D341Med (cell line): ENCODE data around the gene WNT9A.
A peak's percentile ranks its signal among the peaks of the same experiment; 100 is the strongest.

ENCODE experiments used
- DNase-seq: peaks from one replicate; pipeline ENCODE4 v3.0.0; 2012; ENCODE audit warnings: low spot score

Gene WNT9A

DNA sequence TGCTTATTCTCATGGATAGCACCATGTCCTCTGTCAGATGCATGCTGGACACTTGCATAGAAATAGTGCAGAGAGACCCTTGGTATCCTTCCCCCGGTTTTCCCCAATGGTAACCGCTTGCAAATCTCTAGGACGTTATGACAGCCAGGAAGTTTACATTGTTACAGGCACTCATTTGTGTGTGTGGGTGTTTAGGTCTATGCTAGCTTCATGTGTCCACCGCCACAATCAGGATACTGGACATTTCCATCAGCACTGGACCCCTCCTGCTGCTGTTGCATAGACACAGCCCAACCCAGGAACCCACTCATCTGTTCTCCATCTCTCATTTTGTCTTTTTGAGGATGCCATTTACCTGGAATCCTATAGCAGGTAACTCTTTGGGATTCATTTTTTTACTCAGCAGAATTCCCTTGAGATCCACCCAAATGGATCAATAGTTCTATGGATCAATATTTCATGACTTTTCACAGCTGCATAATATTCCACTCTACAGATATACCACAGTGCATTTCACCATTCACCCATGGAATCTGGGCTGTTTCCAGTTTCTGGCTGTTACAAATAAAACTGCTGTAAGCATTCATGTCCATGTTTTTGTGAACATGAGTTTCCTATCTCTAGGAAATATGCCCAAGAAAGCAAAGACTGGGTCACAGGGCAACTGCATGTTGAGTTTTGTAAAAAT is 6.6 kb upstream of the WNT9A start:
- DNase-seq = no peak

DNA sequence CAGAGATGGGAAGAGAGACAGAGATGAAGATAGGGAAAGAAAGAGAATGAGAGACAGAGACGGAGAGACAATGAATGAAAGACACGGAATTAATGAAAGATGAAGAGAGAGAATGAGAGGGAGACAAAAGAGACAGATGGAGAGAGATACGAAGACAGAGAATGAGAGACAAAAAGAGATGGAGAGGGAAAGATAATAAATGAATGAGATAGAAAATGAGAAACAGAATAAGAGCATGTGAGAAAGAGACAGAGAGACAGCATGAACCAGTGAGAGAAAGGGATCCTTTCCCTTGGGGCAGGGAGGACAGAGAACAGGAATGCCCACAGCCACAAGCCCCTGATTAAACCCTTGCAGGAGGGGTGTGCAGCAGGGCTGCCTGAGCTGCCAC is 5.3 kb upstream of the WNT9A start:
- DNase-seq = no peak

GRCh38 chr1:227952374-227953021 is 4.8 kb upstream of the WNT9A start:
- DNase-seq = no peak

DNA sequence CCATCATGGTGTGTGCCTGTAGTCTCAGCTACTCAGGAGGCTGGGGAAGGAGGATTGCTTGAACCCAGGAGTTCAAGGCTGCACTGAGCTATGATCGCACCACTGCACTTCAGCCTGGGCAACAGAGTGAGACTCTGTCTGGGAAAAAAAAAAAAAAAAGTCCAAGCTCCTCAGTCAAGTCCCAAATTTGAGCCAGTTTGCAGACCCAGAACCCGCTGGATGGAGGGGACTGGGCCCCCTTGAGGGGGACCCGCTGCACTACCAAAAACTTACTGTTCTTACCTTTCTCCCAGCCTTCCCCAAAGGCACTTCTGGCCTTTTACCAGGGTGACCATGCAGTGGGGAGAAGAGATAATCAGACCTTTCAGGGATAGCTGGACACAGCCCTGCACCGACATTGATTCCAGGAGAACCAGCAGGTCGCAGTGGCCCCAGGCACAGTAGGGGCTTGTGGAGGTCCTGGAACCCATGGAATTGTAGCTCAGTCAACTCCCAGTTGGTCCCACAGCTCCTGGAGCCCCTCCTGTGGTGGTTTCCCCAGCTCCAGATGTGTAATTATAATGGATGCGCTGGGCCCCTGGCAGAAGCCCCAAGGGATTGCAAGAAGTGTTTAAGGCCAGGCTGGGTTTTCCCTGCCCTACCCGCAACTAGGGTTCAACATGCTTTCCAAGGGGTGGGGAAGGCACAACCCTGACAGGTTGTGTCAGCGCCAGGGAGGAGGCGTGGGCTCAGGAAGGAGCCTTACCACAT is 4.1 kb upstream of the WNT9A start:
- no peak for DNase-seq

DNA sequence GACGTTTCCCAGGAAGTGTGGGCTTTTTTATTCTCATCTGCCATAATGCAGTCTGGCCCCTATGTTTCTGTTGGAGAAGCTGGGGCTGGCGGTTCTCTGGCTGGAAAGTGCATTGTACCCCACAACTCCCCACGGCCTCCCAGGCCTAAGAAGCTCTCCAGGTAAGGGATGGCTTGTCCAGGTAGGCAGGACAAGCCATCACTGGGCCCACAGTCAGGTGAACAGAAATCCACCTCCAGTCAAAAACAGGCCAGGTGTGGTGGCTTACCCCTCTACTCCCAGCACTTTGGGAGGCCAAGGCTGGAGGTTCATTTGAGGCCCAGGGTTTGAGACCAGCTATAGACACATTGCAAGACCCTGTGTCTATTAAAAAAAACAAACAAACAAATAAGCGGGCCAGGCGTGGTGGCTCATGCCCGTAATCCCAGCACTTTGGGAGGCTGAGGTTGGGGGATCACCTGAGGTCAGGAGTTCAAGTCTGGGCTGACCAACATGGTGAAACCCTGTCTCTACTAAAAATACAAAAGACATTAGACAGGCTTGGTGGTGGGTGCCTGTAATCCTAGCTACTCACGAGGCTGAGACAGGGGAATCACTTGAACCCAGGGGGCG is 3.1 kb upstream of the WNT9A start:
- no peak for DNase-seq

GRCh38 chr1:227949954-227950734 is 2.4 kb upstream of the WNT9A start:
- DNase-seq = no peak

DNA sequence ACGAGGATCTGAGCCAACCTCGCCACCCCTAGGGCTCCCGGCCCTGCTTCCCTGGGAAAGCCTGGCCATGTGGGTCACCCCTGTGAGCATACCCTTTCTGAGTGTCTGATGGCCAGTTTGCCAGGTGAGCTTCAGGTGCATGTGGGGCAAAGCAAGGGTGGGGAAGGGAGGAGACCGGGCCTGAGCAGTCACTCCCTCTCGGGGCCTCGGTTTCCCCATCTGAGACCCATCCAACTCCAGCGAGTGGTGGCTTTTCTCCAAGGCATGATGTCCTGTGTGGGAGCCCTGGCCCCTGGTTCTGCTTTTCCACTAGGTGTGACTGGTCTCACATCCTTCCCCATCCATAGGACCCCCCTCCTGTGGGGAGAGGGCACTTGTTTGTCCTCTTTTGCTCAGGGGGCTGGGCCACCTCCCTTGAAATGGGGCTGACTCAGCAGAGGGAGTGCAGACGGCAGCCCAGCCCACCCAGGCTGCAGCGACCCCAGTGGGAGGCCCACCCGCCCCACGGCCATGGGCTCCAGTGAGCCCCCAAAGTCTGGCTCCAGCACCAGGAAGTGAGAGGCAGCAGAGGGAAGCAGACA is 1.7 kb upstream of the WNT9A start:
- DNase-seq = no peak

GRCh38 chr1:227948493-227949260 is 945 bp upstream of the WNT9A start:
- peak; percentile 60 for DNase-seq

DNA sequence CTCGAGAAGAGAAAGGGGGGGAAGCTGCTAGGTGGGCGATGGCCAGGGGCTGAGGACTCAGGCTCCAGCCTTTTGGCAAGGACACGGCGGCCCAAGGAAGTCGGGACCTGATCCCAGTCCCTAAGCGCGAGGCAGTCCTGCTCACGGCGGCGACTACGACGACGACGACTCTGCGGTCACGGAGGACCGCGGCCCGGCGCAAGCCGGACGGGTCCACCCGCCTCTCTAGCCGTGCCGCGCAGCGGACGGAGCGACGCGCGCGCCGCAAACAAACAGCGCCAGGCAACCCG is 401 bp downstream of the WNT9A start:
- no peak for DNase-seq

- DNase-seq = peak; percentile 91
Observed at GRCh38 chr1:227946624-227947385, 927 bp downstream of the WNT9A start.

DNA sequence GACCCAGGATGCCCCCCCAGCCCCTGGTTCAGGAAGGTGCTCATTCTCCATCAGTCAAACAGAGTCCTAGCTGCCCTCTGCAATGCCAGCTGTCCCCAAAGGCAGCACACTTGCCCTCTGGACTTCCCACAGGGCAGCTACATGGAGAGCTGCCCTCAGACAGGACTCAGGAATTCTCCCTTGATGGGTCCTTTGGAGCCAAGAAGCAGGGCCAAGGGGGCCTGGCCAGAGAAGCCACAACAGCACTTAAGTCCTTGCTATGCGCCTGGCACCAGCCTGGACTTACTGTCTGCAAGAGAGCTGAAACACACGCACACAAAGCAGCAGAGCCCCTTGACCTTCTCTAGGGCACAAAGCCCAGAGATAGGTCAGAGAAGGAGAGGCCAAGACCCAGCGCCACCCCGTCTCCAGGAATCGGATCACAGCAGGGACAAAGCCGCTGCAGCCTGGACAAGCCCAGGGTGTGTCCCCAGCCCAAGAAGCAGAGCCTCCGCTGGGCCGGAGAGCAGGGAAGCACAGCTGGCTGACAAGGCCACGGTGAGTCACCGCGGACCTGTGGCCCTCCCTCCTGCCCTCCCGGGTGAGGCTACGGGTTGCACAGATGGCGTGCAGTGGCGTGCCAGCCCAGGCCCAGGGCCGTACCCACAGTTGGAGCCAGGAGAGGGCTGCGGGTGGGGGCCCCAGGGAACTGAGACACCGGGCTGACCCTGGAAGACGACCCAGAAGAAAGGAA is 1.7 kb downstream of the WNT9A start:
- peak; percentile 57 for DNase-seq

- peak; percentile 36 for DNase-seq
Observed at GRCh38 chr1:227944931-227945890, 2.5 kb downstream of the WNT9A start.

DNA sequence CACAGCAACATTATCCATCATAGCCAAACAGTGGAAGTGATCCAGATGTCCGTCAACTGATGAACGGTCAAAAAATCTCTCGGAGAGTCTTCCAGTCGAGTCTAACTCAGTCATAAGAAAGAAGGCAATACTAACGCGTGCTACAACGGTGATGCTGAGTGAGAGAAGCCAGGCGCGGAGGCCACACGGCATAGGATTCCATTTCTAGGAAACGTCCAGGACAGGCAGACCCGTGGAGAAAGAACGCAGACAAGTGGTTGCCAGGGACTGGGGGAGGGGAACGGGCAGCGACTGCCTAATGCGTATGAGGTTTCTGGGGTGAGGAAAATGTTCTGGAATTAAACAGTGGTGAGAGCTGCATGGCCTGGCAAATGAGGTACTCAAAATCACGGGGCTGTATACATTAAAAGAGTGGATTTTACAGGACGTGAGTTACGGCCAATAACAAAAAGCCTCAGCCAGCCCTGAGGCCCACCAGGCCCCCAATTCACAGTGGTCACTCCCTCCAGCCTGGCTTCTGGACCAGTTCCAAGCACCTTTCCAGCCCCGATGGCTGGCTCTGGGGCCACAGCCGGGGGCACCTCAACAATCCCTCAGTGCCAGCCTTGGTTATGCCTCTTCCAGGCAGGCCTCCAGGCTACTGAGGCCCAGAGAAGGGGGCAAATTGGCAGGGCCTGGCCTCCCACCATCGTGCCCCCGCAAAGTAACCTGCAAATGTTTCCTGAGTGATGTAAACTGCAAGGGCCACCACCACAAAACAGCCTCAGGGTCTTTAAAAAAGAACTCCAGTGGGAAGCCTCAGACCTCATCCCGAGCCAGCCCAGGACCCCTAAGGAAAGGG is 3.4 kb downstream of the WNT9A start:
- DNase-seq = no peak

GRCh38 chr1:227943381-227944089 is 4.2 kb downstream of the WNT9A start:
- no peak for DNase-seq

GRCh38 chr1:227942716-227943261 is 4.9 kb downstream of the WNT9A start:
- peak; percentile 33 for DNase-seq

GRCh38 chr1:227942021-227942715 is 5.6 kb downstream of the WNT9A start:
- peak; percentile 41 for DNase-seq
